ENCODE results near the gene MGAT4A.

MGAT4A gene

GRCh38 chr2:98650998-98651397 is 79.9 kb downstream of the MGAT4A start:
- DNase-seq: no peak

DNA sequence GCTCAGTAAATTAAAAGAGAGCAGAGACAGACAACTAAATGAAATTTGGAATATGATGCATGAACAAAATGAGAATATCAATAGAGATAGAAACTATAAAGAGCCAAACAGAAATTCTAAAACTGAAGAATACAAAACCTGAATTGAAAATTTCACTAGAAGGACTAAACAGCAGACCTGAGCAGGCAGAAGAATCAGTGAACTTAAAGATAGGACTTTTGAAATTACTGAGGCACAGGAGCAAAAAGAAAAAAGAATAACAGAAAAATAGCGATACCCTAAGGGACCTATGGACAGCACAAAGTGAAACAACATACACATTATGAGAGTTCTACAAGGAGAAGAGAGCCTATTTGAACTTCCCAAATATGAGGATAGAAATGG is 80.9 kb downstream of the MGAT4A start:
- DNase-seq: no peak

- peak; percentile 84 for DNase-seq
Observed at GRCh38 chr2:98649135-98649991, 81.6 kb downstream of the MGAT4A start.

GRCh38 chr2:98648451-98648850 is 82.5 kb downstream of the MGAT4A start:
- DNase-seq: no peak

- DNase-seq: no peak
Observed at GRCh38 chr2:98647636-98648035, 83.3 kb downstream of the MGAT4A start.

DNA sequence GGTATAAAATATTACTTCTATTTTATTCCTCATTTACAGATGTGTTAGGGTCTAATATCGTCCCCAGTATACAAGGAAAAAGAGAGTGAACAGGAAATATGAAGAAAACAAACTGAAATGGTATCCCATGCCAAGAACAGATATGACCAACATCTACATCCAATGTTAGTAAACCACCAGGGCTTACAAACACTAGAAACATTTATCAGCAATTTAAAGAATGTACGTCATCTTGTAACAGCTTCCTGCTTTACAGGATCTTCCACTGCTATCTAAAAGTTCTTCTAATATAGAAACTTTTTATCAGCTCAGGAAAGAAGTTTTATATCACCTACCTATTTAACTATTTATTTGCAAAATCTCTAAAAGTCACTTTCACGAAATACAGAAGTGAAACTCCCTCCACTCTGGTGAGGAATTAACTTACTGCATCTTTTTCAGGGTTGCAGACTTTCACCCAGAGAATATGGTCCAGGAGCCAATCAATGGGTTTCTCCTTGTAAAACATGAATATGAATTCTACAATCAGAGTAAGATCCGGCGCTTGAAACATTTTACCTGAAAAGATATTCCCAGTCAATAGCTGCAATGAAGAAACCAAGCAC is 87.3 kb downstream of the MGAT4A start:
- DNase-seq: no peak

DNA sequence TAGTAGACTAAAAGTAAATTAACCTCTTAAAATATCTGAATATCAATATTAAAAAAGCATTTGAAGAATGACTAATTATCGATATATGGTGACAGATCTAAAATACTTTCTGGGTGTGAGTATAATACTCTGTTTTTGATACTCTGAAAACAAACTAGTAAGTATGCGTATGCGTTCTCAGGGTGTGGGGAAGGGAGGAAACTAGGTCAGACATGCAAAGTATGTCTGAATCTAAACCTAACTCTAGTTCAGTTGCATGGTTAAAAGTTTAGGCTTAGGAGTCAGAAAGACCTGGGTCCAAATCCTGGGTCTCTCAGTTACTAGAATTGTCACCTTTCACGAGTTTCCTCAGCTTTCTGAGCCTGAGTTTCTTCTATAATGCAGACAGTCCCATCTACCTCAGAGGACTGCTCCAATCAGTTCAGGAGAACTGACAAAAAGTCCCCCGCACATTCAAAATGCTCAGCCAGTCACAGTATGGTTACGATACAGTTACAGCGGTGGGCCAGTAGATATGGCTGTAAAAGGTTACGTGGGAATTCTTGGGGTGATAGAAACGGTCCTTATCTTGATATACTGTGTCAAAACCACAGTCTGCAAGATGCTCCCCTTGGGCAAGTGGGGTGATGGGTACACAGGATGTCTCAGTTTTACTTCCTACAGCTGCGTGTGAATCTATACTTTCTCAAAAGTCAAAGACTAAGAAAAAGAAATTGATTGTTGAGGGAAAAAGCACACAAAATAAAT is 93.4 kb downstream of the MGAT4A start:
- no peak for DNase-seq

GRCh38 chr2:98634406-98635092 is 96.4 kb downstream of the MGAT4A start:
- DNase-seq: no peak

DNA sequence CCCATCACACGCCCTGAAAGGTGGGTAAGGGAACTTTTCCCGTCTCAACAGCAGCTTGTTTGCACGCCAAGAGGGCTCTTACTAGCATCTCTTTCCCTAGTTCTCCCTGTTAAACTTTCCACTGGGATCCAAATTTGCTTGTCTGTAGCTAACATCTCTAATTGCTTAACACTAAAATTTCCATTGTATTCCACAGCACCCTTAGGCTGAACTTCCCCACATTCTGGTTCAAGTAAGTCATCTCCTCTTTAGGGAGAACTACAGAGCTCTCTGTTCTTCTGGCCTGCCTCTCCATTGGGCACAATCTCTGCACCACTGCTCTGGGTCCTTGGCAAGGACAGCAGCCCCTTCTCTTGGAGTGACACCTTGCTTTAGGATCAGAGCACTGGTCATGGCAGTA is 98.6 kb downstream of the MGAT4A start:
- no peak for DNase-seq

- no peak for DNase-seq
Observed at GRCh38 chr2:98623657-98624056, 107.3 kb downstream of the MGAT4A start.

- no peak for DNase-seq
Observed at GRCh38 chr2:98617149-98617548, 113.8 kb downstream of the MGAT4A start.

DNA sequence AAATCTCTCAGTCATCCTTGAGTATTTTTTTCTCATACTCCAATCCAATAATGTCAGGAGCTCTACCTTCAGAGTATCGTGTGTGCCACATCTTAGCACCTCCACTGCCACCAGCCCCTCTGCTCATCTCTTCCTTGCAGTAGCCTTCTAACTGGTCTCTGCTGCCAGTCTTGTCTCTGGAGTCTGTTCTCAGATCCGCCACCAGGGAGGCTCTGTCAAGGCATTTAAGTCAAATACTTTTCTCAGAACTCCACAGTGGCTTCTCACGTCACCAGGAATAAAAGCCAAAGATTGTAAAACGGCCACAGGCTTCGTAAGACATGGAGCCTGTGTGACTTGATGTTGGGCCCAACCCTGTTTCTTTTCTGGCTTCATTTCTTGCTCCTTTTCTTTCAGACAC is 115.5 kb downstream of the MGAT4A start:
- DNase-seq: no peak

DNA sequence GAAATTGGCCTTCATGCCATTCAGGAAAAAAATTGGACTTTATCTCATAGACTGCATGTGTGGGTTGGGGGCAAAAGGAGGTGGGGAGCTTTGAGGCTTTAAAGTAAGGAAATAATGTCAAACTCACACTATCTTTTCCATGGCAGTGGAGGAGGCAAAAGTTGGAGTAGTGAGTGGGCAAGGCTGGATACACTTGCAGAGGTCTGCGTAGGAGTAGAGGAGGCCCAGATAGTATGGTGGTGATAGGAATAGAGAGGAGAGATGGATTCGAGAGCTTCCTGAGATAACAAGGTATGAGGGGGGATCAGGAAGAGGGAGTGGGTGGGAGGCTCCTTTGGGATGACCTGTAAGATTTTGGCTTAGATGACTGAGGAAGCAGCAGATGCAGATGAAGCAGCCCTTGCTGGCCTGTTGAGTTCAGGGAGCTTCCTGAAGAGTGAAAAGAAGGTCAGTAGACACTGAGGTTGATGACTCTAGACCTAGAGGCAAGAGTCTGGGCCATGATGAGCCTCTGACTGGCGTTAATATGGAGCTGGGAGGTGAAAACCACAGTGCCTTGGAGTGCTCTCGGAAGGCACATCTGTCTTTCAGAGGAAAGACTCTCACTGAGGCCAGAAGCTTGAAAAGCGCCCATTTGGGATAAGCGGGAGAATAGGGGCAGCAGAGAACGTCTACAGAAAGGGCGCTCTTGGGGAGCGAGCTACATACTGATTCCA is 116.8 kb downstream of the MGAT4A start:
- no peak for DNase-seq

GRCh38 chr2:98608962-98609604 is 121.8 kb downstream of the MGAT4A start:
- no peak for DNase-seq

GRCh38 chr2:98608116-98608961 is 122.6 kb downstream of the MGAT4A start, which contains the start of the genes COA5 and UNC50:
Gene COA5, minus strand, starts transcription at chr2:98608512. Its CDS starts 107 bp downstream, at chr2:98608405.
Gene UNC50, plus strand, starts transcription at chr2:98608589. Its CDS starts 1,171 bp downstream, at chr2:98609760.
- peak; percentile 80 for DNase-seq

- DNase-seq: no peak
Observed at GRCh38 chr2:98607741-98608115, 123.2 kb downstream of the MGAT4A start.

- DNase-seq: no peak
Observed at GRCh38 chr2:98607104-98607503, 123.8 kb downstream of the MGAT4A start.

- DNase-seq: no peak
Observed at GRCh38 chr2:98606431-98606830, 124.5 kb downstream of the MGAT4A start.

- DNase-seq: no peak
Observed at GRCh38 chr2:98605076-98605475, 125.9 kb downstream of the MGAT4A start.

GRCh38 chr2:98604547-98604946 is 126.4 kb downstream of the MGAT4A start:
- no peak for DNase-seq
